GM23338 (cell line): ENCODE data around the gene FYN.

Source experiments
- CTCF ChIP-seq, 2 experiments: fragments of 200-600 bp in 1 of 2; sonication (generic) in 1 of 2; conservative IDR thresholded peaks; 2 replicates each; pipeline versions ENCODE4 v1.5.1 to v1.6.1; 2016 to 2017; ENCODE audit warnings: antibody characterized with exemption in 2 of 2, low read depth in 2 of 2, mild to moderate bottlenecking in 2 of 2, moderate library complexity in 1 of 2
- ETS1 ChIP-seq: IDR thresholded peaks from 2 replicates; pipeline ENCODE4 v1.6.1; 2016; ENCODE audit warnings: antibody characterized with exemption
- EZH2 ChIP-seq: fragments of 200-600 bp; sonication (generic); IDR thresholded peaks from one replicate; pipeline ENCODE4 v1.8.0; 2017; ENCODE audit warnings: antibody characterized with exemption, mild to moderate bottlenecking, low read depth; ENCODE audit not compliant: unreplicated experiment
- EZH2phosphoT487 ChIP-seq: fragments of 200-600 bp; sonication (generic); IDR thresholded peaks from one replicate; pipeline ENCODE4 v1.8.1; 2018; ENCODE audit warnings: antibody characterized with exemption; ENCODE audit not compliant: unreplicated experiment
- JUNB ChIP-seq: IDR thresholded peaks from one replicate; pipeline ENCODE4 v1.6.1; 2016; ENCODE audit warnings: antibody characterized with exemption; ENCODE audit not compliant: unreplicated experiment
- NANOG ChIP-seq: IDR thresholded peaks from 2 replicates; pipeline ENCODE4 v1.6.1; 2016; ENCODE audit warnings: antibody characterized with exemption, borderline replicate concordance
- POLR2AphosphoS5 ChIP-seq: IDR thresholded peaks from 2 replicates; pipeline ENCODE4 v1.6.1; 2016; ENCODE audit warnings: antibody characterized with exemption, low read depth
- REST ChIP-seq: IDR thresholded peaks from one replicate; pipeline ENCODE4 v1.6.1; 2018; ENCODE audit warnings: antibody characterized with exemption; ENCODE audit not compliant: unreplicated experiment
- STAT1 ChIP-seq: IDR thresholded peaks from one replicate; pipeline ENCODE4 v1.6.1; 2016; ENCODE audit warnings: antibody characterized with exemption; ENCODE audit not compliant: unreplicated experiment

GRCh38 chr6:111803804-111804203, 69.4 kb downstream of the FYN start:
- no peak for TF ChIP-seq CTCF (conservative IDR thresholded peaks at IDR 0.05; ENCODE audit: low read depth in 2 of 2)
- no peak for TF ChIP-seq POLR2AphosphoS5
- no peak for TF ChIP-seq EZH2phosphoT487
- no peak for TF ChIP-seq REST
- no peak for TF ChIP-seq EZH2
- no peak for TF ChIP-seq JUNB
- TF ChIP-seq NANOG, result no peak
- TF ChIP-seq ETS1, result no peak
- TF ChIP-seq STAT1, result no peak
